ENCODE measurements around the gene LRRFIP1.

Gene LRRFIP1

GRCh38 chr2:237642038-237642734, 14.8 kb downstream of the LRRFIP1 start:
- DNase-seq = no peak

DNA sequence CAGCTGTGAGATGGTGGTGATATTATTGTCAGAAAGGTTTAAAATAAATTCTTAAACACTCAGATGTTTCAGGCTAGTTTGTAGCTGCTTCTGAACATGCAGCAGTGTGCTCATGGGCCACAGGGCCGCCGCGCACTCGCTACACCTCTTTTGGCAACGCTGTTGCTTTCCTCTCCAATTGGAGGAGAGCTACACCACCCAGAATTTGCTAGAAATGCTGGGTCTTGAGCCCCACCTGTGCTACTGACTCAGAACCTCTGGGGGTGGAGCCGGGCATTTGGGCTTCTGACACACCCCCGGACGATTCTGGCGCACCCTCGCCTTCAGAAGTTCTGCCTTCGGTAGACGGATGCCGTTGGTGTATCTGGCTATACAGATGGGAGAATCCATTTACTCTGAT, 15.7 kb downstream of the LRRFIP1 start:
- no peak for DNase-seq

GRCh38 chr2:237643582-237644380, 16.4 kb downstream of the LRRFIP1 start:
- DNase-seq = no peak

- DNase-seq = no peak
Measured at GRCh38 chr2:237644381-237644703, 17.0 kb downstream of the LRRFIP1 start.

DNA sequence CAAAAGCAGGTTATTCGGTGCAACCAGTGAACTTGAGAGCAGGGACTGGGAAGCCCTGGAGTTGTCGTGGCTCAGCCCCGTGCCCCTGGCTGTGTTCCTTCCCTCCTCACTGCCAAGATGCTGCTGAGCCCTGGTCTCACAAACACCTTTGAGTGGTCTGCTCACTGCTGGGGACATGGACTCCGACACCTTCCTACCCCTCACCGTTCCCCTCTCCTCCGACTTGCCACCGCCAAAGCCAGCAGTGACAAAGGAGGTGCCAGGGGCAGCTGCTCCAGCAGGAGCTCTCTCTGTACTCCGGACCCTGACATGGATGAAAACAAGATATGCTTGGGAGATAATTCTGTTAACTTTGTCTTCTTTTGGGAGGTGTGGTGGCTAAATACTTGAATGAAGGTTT, 17.9 kb downstream of the LRRFIP1 start:
- no peak for DNase-seq

DNA sequence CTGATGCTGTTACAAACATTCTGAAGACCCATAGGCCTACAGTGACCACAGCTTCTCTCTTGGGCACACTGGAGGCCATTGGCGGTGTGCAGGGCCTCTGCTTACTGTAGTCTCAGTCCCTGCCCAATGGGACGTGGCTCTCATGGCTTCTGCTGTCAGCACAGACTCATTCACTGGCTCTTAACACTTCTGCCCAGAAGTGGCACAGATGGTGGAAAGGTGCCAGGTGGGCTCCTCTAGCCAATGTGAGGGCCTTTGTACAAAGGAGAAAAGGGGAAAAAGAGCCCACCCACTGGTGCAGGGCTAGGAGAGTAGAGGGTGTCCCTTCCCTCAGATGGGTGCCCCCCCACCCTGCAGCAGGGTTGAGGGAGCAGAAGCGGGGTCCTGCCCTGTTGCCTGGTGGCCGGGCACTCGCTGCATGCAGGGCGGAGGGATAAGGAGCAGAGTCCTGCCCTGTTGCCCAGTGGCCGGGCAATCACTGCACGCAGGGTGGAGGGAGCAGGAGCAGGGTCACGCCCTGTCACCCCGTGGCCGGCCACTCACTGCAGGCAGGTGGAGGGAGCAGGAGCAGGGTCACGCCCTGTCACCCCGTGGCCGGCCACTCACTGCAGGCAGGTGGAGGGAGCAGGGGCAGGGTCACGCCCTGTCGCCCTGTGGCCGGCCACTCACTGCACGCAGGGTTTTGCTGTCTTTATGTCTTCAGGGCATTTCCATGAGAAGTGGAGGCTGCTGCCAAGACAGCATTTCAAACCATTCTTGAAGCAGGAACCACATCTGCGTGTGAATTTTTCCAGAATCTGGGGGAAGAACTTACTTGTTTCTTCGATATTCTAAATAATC, 20.0 kb downstream of the LRRFIP1 start:
- no peak for DNase-seq

DNA sequence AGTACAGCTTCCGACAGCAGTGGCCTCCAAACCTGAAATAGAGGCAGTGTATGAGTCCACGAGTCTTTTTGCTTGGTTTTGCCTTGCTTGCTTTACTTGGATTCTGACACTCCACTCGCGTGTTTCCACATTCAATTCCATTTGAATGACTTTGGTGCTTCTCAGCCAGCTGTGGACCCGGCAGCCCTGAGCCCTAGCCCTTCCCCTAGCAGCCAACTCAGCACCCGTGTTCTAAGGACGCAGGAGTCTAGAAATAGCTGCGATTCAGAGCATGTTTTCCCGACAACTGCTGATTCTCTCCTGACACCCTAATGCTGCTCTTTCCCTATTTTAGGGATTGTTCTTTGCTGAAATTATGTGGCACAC, 20.6 kb downstream of the LRRFIP1 start:
- no peak for DNase-seq

DNA sequence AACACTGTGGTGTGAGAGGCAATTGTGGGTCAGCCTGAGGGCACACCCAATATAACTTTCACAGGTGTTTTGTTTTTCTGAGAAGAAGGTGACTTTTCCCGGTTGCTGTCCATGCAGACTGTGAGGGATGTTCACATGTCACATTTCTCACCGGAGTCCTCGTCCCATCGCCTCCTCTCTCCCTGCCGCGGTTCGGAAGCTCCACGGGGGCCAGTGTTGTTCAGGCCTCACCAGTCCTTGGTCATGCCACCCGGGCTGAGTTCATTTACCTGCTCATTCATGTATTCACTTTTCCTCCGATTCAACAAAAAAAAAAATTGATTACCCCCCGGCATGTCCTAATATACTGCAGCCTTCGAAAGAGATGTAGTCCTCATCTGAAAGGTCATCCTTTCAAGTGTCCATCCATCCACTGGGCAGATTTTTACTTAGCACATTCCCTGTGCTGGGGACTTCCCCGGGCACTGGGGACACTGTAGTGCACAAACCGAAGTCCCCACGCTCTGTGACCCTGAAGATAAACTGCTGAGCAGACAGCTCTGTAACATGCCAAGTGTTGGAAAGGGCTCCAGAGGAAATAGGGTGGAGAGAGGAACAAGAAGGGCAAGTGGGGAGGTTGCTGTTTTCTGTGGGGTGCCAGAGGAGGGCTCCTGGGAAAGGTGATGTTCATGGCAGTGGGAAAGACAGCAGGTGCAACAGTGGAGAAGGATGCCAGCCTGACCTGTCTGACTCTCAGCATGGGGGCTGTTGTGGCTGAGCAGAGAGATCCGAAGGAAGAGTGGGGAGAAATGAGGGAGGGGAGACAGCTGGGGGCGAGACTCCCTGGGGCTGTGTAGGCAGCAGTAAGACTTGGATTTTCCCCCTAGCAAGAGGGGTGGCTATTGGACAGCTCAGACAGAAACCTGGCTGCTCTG, 22.4 kb downstream of the LRRFIP1 start:
- DNase-seq = no peak

DNA sequence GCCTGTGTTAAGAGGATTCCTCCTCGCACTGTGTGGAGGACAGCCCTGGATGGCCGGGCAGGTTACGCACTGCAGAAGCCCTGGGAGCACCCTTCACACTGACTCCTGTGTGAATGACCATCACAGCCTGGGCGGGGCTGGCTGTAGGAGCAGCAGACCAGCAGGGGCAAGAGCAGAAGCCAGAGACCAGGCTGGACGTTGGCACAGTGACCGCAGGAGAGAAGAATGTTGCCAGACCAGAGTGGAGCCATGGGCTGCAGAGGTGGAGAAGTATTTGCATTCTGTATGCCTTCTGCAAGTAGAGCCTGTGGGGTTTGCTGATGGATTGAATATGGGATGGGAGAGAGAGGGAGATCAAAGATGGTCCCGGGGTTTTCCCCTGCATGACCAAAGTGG, 23.1 kb downstream of the LRRFIP1 start:
- no peak for DNase-seq

GRCh38 chr2:237651761-237652160, 24.4 kb downstream of the LRRFIP1 start:
- no peak for DNase-seq

- no peak for DNase-seq
Measured at GRCh38 chr2:237652181-237652580, 24.8 kb downstream of the LRRFIP1 start.

GRCh38 chr2:237652854-237653253, 25.5 kb downstream of the LRRFIP1 start:
- no peak for DNase-seq

GRCh38 chr2:237653776-237654558, 26.6 kb downstream of the LRRFIP1 start:
- no peak for DNase-seq

GRCh38 chr2:237657063-237657462, 29.7 kb downstream of the LRRFIP1 start:
- DNase-seq = no peak

DNA sequence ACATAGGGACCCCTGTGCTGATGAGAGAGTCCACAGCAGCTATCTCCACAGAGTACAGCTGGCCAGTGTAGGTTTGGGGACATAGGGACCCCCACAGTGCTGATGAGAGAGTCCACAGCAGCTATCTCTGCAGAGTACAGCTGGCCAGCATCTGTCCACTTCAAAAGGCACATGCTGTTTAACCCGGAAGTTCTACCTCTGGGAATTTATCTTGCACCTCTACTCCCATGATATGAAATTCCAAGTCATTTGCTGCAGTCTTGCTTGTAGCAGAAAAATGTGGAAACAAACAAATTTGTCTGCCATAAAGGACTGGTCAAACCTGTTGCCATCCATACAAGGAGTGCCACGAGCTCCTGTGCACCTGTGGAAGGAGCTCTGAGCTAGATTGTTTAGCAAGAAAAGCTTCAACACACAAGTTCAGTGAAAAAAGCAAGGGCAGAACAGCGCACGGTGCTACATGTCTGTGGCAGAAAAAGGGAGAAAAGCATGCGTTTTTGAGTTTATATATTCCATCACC, 33.1 kb downstream of the LRRFIP1 start:
- DNase-seq = no peak

DNA sequence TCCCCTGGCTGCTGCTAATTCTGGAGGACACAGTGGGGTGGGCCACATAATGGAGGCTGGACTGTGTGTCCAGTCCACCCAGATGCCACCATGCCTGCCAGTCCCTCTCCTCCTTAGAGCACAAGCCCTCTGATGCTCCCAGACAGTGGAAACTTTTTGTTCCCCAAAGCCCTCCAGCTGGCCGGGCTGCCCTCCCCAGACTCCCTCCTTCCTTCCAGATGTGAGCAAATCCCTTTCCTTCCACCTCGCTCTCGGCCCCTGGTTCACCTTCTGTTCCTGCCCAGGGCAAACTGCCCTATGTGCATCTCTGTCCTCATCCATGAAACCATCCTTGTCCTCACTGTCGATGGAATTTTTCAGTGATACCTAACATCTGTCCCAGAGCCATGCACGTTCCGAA, 33.9 kb downstream of the LRRFIP1 start:
- DNase-seq = no peak

- DNase-seq = no peak
Measured at GRCh38 chr2:237661799-237662328, 34.5 kb downstream of the LRRFIP1 start.

DNA sequence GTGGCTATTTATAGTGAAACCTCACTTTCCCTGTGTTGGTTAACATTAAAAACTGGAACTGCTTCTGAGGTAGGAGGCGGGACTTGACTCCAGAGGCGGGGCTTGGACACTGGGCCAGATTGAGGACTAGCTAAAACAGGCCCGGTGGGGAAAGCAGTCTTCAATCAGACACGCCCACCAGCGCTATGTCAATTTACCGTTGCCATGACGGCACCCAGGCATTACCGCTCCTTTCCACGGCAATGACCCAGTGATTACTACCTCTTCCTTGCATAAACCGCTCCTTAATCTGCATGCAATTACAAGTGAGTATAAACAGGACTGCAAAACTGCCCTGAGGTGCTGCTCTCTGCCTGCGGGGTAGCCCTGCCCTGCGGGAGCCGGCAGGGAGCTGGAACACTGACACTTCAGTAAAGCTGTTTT, 35.3 kb downstream of the LRRFIP1 start:
- DNase-seq = no peak

DNA sequence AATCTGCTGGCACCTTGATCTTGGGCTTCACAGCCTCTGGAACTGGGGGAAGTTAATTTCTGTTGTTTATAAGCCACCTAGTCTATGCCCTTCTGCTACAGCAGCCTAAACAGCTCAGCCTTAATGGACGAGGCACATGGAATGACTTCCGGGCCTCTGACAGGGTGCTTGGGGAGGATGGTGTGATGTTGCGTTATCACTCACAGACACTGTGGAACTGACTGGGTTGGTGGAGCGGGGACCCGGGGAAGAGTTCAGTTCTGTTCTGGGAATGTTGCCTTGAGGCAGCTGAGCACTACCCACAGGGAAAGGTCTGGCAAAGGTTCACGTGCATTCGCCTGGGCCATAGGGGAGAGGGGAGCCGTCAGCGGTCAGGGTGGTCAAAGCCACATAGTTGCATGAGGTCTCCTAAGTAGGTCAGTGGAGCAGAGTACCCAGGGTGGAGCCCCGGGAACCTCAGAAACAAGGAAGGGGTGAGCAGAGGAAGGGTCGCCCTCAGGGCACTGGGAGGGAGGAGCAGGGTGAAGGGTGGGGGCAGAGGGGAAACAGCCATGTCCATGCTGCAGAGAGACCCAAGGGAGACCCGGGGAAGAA, 36.2 kb downstream of the LRRFIP1 start:
- no peak for DNase-seq

- DNase-seq = no peak
Measured at GRCh38 chr2:237664151-237664550, 36.8 kb downstream of the LRRFIP1 start.

GRCh38 chr2:237665713-237666143, 38.3 kb downstream of the LRRFIP1 start:
- DNase-seq = no peak

Measured in GF-D8 (cell line).